HG02973 (cell line): ENCODE data around the gene RPAP3.

Source experiments
- ATAC-seq: cut with Tn5 transposase; IDR thresholded peaks from one replicate; pipeline ENCODE4 v1.9.1; 2021; ENCODE audit warnings: moderate library complexity; ENCODE audit not compliant: unreplicated experiment

The RPAP3 gene

GRCh38 chr12:47722136-47722834, 16.5 kb upstream of the RPAP3 start:
- no peak for ATAC-seq

- no peak for ATAC-seq
Measured at GRCh38 chr12:47721431-47721973, 15.7 kb upstream of the RPAP3 start.

GRCh38 chr12:47718531-47718930, 12.7 kb upstream of the RPAP3 start:
- ATAC-seq, result no peak

- no peak for ATAC-seq
Measured at GRCh38 chr12:47717443-47718193, 11.8 kb upstream of the RPAP3 start.

- no peak for ATAC-seq
Measured at GRCh38 chr12:47717046-47717442, 11.2 kb upstream of the RPAP3 start.

- no peak for ATAC-seq
Measured at GRCh38 chr12:47715877-47716548, 10.2 kb upstream of the RPAP3 start.

GRCh38 chr12:47715393-47715876, 9.6 kb upstream of the RPAP3 start:
- peak; percentile 59 for ATAC-seq

GRCh38 chr12:47714826-47715386, 9.1 kb upstream of the RPAP3 start:
- peak; percentile 12 for ATAC-seq

GRCh38 chr12:47712171-47712570, 6.3 kb upstream of the RPAP3 start:
- ATAC-seq, result no peak

GRCh38 chr12:47711448-47711847, 5.6 kb upstream of the RPAP3 start:
- no peak for ATAC-seq

- ATAC-seq, result no peak
Measured at GRCh38 chr12:47710278-47710677, 4.4 kb upstream of the RPAP3 start.

- no peak for ATAC-seq
Measured at GRCh38 chr12:47709671-47710070, 3.8 kb upstream of the RPAP3 start.

GRCh38 chr12:47709237-47709636, 3.4 kb upstream of the RPAP3 start:
- no peak for ATAC-seq

GRCh38 chr12:47707905-47708543, 2.2 kb upstream of the RPAP3 start:
- no peak for ATAC-seq

- no peak for ATAC-seq
Measured at GRCh38 chr12:47707355-47707754, 1.5 kb upstream of the RPAP3 start.

GRCh38 chr12:47705229-47705565, 633 bp downstream of the RPAP3 start:
- no peak for ATAC-seq

- ATAC-seq, result no peak
Measured at GRCh38 chr12:47704719-47705118, 1.1 kb downstream of the RPAP3 start.

- ATAC-seq, result no peak
Measured at GRCh38 chr12:47700263-47700662, 5.6 kb downstream of the RPAP3 start.

- ATAC-seq, result no peak
Measured at GRCh38 chr12:47698631-47699030, 7.2 kb downstream of the RPAP3 start.

GRCh38 chr12:47698055-47698454, 7.8 kb downstream of the RPAP3 start:
- ATAC-seq, result no peak

GRCh38 chr12:47689215-47689614, 16.6 kb downstream of the RPAP3 start:
- ATAC-seq, result no peak
